RWPE1 (cell line): ENCODE data around the gene IL23R.

ENCODE experiments used
- CTCF ChIA-PET: fragments of 350-600 bp; sonication (Branson Sonifier 250); formaldehyde crosslinking; extraction: SDS; loops from one replicate; lab custom pipeline; 2021; lab: Yijun Ruan, JAX
- POLR2A ChIA-PET: fragments of 400-600 bp; formaldehyde crosslinking; extraction: SDS; loops from one replicate; lab custom pipeline; 2020; ENCODE audit warnings: antibody characterized with exemption; ENCODE audit not compliant: low non-redundant PET; lab: Yijun Ruan, JAX
- DNase-seq: peaks from one replicate; pipeline ENCODE4 v3.0.0; 2012; ENCODE audit warnings: low spot score
- H3K27ac ChIP-seq: fragments of 450-650 bp; 2 replicates; pipeline ENCODE4 v1.5.1; 2017
- CTCF ChIP-seq: fragments of 450-650 bp; conservative IDR thresholded peaks from 2 replicates; pipeline ENCODE4 v1.5.1; 2017; ENCODE audit warnings: low read depth, mild to moderate bottlenecking

IL23R gene

GRCh38 chr1:67171574-67171955 is 5.3 kb downstream of the IL23R start:
- CTCF ChIA-PET, result interaction anchor here (0.6 kb wide), 2 partner anchors 165 to 329 kb away, joined by 3 to 4 read pairs; no protein-coding TSS in a partner anchor
- H3K27ac ChIP-seq, result no peak overlapping the region
- POLR2A ChIA-PET, result no interaction called here
- no peak for TF ChIP-seq CTCF
- no peak for DNase-seq

- no peak for TF ChIP-seq CTCF
- H3K27ac ChIP-seq, result no peak overlapping the region
- ChIA-PET CTCF (interaction anchor here (0.6 to 0.7 kb wide), 3 partner anchors 164 to 382 kb away, joined by 3 to 4 read pairs (median 3); no protein-coding TSS in a partner anchor), POLR2A (no interaction called here)
- no peak for DNase-seq
Measured at GRCh38 chr1:67171978-67172377, 5.7 kb downstream of the IL23R start.

GRCh38 chr1:67173988-67174387 is 7.7 kb downstream of the IL23R start:
- H3K27ac ChIP-seq, result no peak overlapping the region
- ChIA-PET POLR2A (no interaction called here), CTCF (no interaction called here)

GRCh38 chr1:67174716-67175284 is 8.5 kb downstream of the IL23R start:
- ChIA-PET CTCF (interaction anchor here (0.7 kb wide), 1 partner anchor 182 kb away, joined by 3 read pairs; no protein-coding TSS in a partner anchor), POLR2A (no interaction called here)
- H3K27ac ChIP-seq, result no peak overlapping the region
- no peak for TF ChIP-seq CTCF
- DNase-seq, result no peak

More at GRCh38 chr1:67173988-67174387, 7.7 kb downstream of the IL23R start:
- no peak for DNase-seq
- TF ChIP-seq CTCF, result no peak

GRCh38 chr1:67175530-67176087 is 9.4 kb downstream of the IL23R start:
- no peak for TF ChIP-seq CTCF
- ChIA-PET POLR2A (no interaction called here), CTCF (no interaction called here)
- no peak overlapping the region for H3K27ac ChIP-seq
- DNase-seq, result no peak

- no peak overlapping the region for H3K27ac ChIP-seq
- CTCF ChIA-PET, result interaction anchor here (0.7 kb wide), 1 partner anchor 679 kb away, joined by 3 read pairs; no protein-coding TSS in a partner anchor
- DNase-seq, result no peak
- POLR2A ChIA-PET, result no interaction called here
- TF ChIP-seq CTCF, result no peak
Measured at GRCh38 chr1:67184838-67185421, 18.7 kb downstream of the IL23R start.
